ENCODE results near the gene CYLD. TPM values are rescaled to one million over a fixed set of nuclear protein-coding genes. Genes with fewer than 3 reads are reported as not detected.

The CYLD gene
- polyA plus RNA-seq, 1 donor from 2014 or later: 27.6 TPM

GRCh38 chr16:50834701-50835100 is 92.8 kb downstream of the CYLD start:
- no peaks in the 10 kb centered on the region for H3F3A ChIP-seq (ENCODE audit: insufficient read depth, low read length, poor library complexity, severe bottlenecking)
- no peak overlapping the region for H3K9ac ChIP-seq (ENCODE audit: low read length)
- no peak overlapping the region for H3K4me2 ChIP-seq (ENCODE audit: low read length)
- H3K9me3 ChIP-seq (ENCODE audit: low read length): no peaks in the 10 kb centered on the region
- no peaks in the 10 kb centered on the region for H3K79me2 ChIP-seq (replicated peaks; ENCODE audit: insufficient read depth, low read length)
- no peaks in the 10 kb centered on the region for H3K36me3 ChIP-seq (ENCODE audit: insufficient read depth, low read length)
- no peak overlapping the region for H3K27ac ChIP-seq (ENCODE audit: low read length)
- H3K27me3 ChIP-seq (ENCODE audit: insufficient read depth, low read depth, low read length): peaks cover 7% of the 10 kb centered on the region
- H2AFZ ChIP-seq (ENCODE audit: low read depth, low read length): no peak overlapping the region
- TF ChIP-seq, protein P1, sequence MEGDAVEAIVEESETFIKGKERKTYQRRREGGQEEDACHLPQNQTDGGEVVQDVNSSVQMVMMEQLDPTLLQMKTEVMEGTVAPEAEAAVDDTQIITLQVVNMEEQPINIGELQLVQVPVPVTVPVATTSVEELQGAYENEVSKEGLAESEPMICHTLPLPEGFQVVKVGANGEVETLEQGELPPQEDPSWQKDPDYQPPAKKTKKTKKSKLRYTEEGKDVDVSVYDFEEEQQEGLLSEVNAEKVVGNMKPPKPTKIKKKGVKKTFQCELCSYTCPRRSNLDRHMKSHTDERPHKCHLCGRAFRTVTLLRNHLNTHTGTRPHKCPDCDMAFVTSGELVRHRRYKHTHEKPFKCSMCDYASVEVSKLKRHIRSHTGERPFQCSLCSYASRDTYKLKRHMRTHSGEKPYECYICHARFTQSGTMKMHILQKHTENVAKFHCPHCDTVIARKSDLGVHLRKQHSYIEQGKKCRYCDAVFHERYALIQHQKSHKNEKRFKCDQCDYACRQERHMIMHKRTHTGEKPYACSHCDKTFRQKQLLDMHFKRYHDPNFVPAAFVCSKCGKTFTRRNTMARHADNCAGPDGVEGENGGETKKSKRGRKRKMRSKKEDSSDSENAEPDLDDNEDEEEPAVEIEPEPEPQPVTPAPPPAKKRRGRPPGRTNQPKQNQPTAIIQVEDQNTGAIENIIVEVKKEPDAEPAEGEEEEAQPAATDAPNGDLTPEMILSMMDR (IDR thresholded peaks at IDR 0.05; ENCODE audit: poor library complexity, severe bottlenecking): no peak
- TF ChIP-seq RAD21 (conservative IDR thresholded peaks at IDR 0.05) (no peak), EP300 (conservative IDR thresholded peaks at IDR 0.05; ENCODE audit: poor library complexity, severe bottlenecking) (no peak), REST (IDR thresholded peaks at IDR 0.05; ENCODE audit: borderline replicate concordance) (no peak), EZH2 (IDR thresholded peaks at IDR 0.05; ENCODE audit: borderline replicate concordance, insufficient read depth, low read length, poor library complexity, severe bottlenecking) (no peak), TAF1 (IDR thresholded peaks at IDR 0.05; ENCODE audit: low read depth) (no peak), MXI1 (conservative IDR thresholded peaks at IDR 0.05; ENCODE audit: poor library complexity, severe bottlenecking) (no peak), POLR2AphosphoS5 (IDR thresholded peaks at IDR 0.05) (no peak), SMC3 (conservative IDR thresholded peaks at IDR 0.05; ENCODE audit: poor library complexity) (no peak)
- no peak overlapping the region for H3K4me3 ChIP-seq (ENCODE audit: low read length)
- H4K20me1 ChIP-seq (ENCODE audit: insufficient read depth): no peaks in the 10 kb centered on the region
- no peaks in the 10 kb centered on the region for H3K9me2 ChIP-seq (ENCODE audit: insufficient read depth, low read length)

GRCh38 chr16:50835358-50836060 is 93.6 kb downstream of the CYLD start:
- H3K27ac ChIP-seq (ENCODE audit: low read length): no peak overlapping the region

More at GRCh38 chr16:50835358-50836060, 93.6 kb downstream of the CYLD start:
- Histone ChIP-seq H3K9me3 (ENCODE audit: low read length) (no peaks in the 10 kb centered on the region), H3K4me3 (ENCODE audit: low read length) (no peak overlapping the region), H3F3A (ENCODE audit: insufficient read depth, low read length, poor library complexity, severe bottlenecking) (no peaks in the 10 kb centered on the region), H3K9me2 (ENCODE audit: insufficient read depth, low read length) (no peaks in the 10 kb centered on the region), H3K36me3 (ENCODE audit: insufficient read depth, low read length) (no peaks in the 10 kb centered on the region), H4K20me1 (ENCODE audit: insufficient read depth) (no peaks in the 10 kb centered on the region), H3K4me2 (ENCODE audit: low read length) (no peak overlapping the region), H3K79me2 (replicated peaks; ENCODE audit: insufficient read depth, low read length) (no peaks in the 10 kb centered on the region), H3K27me3 (ENCODE audit: insufficient read depth, low read depth, low read length) (peaks cover 7% of the 10 kb centered on the region), H2AFZ (ENCODE audit: low read depth, low read length) (no peak overlapping the region), H3K9ac (ENCODE audit: low read length) (no peak overlapping the region)
- TF ChIP-seq TAF1 (IDR thresholded peaks at IDR 0.05; ENCODE audit: low read depth) (no peak), RAD21 (conservative IDR thresholded peaks at IDR 0.05) (no peak), EZH2 (IDR thresholded peaks at IDR 0.05; ENCODE audit: borderline replicate concordance, insufficient read depth, low read length, poor library complexity, severe bottlenecking) (no peak), REST (IDR thresholded peaks at IDR 0.05; ENCODE audit: borderline replicate concordance) (no peak)
- TF ChIP-seq, protein P1 (IDR thresholded peaks at IDR 0.05; ENCODE audit: poor library complexity, severe bottlenecking): no peak

Data from neural cell (in vitro differentiated cells).